CD4-positive, alpha-beta T cell treated with Interleukin-2 at 100 ng/mL for 4 hours (primary cell): ENCODE data around the gene SH3RF3.

Experiments
- DNase-seq: peaks from one replicate; pipeline ENCODE4 v3.0.0-alpha.2; 2020; ENCODE audit warnings: low spot score

SH3RF3 gene

GRCh38 chr2:109476641-109477441, 347.8 kb downstream of the SH3RF3 start:
- no peak for DNase-seq

- no peak for DNase-seq
Measured at GRCh38 chr2:109478906-109479493, 350.0 kb downstream of the SH3RF3 start.

- no peak for DNase-seq
Measured at GRCh38 chr2:109479804-109480203, 350.8 kb downstream of the SH3RF3 start.

- no peak for DNase-seq
Measured at GRCh38 chr2:109480486-109481195, 351.6 kb downstream of the SH3RF3 start.

- no peak for DNase-seq
Measured at GRCh38 chr2:109481196-109481555, 352.2 kb downstream of the SH3RF3 start.

- no peak for DNase-seq
Measured at GRCh38 chr2:109481599-109481998, 352.6 kb downstream of the SH3RF3 start.

DNA sequence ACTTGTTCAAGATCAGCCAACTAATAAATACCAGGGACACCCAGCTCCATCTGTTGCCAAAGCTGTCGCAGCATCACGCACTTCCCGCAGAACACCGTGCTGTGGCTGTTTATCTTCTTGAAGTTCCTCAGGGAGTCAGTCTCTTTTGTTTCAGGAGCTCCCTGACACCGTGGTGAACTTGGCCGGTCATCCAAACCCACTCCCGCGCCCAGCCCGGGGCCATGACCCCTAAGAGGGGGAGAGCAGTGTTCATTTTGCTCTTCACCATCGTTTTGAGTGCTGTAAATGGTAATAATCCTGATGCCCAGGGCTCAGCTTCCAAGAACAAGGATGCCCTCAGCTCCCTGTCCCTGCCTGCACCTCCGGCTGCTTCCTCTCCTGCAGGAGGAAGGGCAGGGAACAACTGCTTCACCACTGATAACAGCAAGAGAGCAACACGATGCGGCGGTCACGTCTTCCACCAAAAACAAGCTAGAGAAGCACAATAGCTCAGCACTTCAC, 353.4 kb downstream of the SH3RF3 start:
- DNase-seq = no peak

GRCh38 chr2:109486711-109487535, 357.9 kb downstream of the SH3RF3 start:
- DNase-seq = no peak

- no peak for DNase-seq
Measured at GRCh38 chr2:109487536-109487869, 358.5 kb downstream of the SH3RF3 start.

DNA sequence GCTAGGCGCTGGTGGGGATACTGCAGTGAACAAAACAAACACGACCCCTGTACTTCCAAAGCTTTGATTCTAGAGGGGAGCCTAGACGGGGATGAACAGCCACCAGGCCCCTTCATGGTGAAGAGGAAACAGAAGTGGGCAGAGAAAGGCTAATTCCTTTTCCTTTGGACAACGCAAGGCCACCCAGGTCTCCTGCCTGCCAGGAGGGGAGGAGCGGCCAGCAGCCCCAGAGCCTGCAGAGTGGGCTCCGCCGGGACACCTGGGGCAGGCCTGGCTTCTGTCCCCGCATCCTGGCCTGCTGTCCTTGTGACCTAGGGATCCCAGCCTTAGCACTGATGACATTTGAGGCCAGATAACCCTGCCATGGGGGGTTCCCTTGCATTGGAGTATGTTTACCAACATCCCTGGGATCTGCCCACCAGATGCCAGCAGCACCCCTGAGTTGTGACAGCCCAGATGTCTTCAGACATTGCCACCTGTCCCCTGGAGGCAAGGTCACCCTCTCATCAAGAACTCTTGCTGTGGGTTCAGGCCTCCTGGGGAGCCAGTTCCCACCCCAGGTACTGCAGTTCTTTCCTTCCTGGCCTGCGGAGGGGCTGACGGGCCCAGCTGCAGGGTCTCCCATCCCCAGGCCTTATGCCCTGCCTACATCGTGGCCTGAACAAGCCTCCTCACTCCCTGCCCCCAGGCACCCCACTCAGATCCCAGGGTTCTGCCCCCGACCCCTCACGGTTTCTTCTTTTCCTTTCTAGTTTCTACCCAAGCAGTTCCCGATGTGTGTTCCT, 359.1 kb downstream of the SH3RF3 start:
- no peak for DNase-seq

GRCh38 chr2:109489296-109489695, 360.3 kb downstream of the SH3RF3 start:
- no peak for DNase-seq

DNA sequence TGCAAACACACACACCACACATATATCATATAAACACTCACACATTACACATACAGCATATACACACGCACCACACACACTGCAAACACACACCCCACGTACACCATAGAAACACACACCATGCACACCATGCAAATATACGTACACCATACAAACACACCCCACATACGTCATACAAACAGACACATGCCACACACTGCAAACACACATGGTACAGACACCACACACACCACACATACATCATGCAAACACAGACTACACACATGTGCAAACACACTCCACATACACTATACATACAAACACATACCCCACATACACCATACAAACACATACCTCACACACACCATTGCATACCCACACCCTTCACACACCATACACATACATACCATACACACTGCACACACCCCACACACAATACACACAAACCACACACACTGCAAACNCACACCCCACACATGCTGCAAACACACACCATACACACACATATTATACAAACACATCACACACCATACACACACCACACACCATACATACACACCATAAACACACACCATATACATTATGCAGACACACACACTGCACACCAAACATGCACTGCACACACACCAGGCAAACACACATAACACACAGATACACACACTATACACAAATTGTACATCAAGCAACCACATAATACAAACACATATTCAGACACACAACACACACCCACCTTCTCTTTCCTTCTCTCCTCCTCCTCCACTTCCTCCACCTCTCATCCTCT, 364.4 kb downstream of the SH3RF3 start:
- no peak for DNase-seq

DNA sequence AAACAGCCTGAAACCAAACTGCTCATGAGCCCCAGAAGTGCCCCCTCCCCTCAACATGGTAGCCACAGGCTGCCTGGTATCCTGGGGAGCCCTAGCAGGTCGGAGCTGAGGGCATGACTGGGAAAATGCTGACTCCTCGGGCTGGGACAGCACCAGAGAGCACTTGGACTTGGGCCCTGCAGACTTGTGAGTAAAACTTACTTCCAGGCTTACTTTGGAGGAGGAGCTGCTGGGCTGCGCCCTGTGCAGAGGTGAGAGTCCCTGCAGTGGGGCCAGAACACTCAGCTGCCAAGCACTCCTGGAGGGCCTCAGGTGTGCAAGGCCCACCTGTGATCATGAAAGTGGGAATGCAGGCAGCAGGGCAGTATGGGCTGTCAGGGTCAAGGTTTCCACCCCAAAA, 365.3 kb downstream of the SH3RF3 start:
- no peak for DNase-seq

DNA sequence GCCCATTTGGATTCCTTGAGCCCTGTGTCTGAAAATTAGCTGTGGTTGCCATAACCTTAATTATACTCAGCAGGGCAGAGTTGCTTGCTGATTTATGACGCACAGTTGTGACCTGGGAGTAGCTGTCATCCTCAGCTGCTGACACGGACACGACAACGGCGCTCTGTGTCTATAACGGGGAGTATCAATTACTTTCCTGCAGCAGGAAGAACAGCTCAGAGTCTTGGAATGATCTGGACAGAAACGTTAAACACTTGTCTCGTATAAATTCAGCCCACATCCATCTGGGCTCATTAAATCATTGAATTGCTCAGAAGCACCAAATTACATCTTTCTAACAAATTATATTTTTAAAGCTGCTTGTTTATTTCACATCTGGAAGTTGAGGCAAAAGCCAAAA, 368.5 kb downstream of the SH3RF3 start:
- no peak for DNase-seq

- DNase-seq = no peak
Measured at GRCh38 chr2:109497911-109498870, 369.2 kb downstream of the SH3RF3 start.

DNA sequence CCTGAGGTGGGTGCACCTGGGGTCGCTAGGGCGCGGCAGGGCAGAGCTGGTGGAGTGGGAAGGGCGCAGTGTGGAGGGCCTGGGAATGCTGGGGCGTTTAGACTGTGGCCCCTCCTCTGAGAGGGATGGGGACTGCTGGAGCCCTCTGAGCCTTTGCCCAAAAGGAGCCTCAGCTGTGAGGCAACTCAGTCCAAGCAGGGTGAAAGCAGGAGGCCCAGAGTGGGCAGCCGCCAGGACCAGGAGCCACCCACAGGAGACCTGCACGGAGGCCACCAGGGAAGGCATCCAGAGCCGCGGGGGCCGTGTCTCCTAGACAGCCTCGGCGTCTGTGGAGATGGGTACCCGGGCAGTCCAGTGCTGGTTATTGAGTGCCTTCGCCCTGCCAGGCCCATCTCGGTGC, 369.9 kb downstream of the SH3RF3 start:
- no peak for DNase-seq

- DNase-seq = no peak
Measured at GRCh38 chr2:109499566-109499965, 370.6 kb downstream of the SH3RF3 start.

DNA sequence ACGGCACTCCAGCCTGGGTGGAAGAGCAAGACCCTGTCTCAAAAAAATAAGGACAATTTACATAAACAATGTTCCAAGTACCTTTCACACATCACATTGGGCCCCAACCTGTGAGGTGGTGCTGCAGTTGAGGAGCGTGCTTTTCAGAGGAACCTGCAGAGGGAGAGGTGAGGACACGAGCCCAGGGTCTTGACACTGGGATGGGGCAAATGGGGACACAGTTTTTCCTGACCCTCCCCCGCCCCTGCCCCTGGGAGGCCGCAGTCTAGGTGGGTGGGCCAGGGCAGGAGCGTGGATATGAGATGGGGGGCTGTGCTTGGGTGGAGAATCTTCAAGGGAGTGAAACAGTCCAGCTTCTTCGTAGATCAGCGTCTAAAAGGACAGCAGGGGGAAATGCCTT, 371.9 kb downstream of the SH3RF3 start:
- no peak for DNase-seq

DNA sequence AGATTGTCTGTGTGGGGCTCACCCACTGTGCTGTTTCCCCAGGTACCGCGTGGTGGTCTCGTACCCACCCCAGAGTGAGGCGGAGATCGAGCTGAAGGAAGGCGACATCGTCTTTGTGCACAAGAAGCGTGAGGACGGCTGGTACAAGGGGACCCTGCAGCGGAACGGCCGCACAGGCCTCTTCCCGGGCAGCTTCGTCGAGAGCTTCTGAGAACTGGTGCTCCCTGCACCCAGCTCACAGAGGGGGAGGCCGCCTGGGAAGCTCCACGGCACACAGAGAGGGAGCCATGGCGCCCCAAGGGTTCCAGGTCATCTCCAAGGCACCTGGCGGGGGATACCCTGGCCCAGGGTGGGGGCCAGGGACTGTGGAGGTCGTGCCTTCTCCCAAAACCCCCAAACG, 372.5 kb downstream of the SH3RF3 start:
- no peak for DNase-seq

GRCh38 chr2:109503191-109503590, 374.2 kb downstream of the SH3RF3 start:
- DNase-seq = no peak
